Measurements from ENCODE around the gene ING1.

ING1 gene

DNA sequence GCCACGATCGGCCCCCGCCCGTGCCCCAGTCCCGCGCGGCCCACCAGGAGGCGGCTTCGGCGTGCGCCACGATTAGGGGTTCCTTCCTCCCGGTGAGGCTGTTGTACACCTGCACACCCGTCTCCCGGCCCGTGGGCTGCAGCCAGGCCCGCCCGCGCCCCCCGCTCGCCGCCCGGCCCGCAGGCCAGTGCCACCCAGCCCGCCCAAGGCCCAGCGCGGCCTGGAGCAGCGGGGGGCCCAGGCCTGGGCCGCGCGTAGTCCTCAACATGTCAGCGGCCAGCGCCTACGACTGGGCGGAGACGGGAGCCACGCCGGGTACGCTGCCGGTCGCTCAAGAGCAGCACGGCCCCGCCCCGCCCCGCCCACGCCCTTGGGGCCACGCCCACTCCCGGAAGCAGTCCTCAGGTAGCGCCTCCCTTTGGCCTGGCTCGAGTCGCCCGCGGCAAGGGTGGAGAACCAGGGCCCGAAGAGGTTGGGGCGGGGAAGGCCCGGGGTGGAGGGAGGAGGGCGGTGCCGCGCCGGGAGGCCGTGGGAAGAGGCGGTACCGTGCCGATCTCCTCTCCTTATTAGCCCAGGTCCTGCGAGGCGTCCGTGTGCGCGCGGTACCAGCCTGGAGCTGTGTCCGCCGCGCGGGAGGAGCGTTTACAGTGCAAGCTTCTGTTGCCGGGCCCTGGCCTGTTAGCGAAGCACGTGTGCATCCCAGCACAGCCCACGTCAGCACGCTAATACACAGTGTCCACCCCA, 7.5 kb upstream of the ING1 start, which contains the start of gene CARS2:
Gene CARS2, minus strand, starts transcription at position 291 of the 744 bp plus-strand sequence. Its CDS starts 23 bp downstream, at position 268.
- peaks cover 9 to 33% of the 10 kb centered on the region in 2 experiments for H3K36me3 ChIP-seq (ENCODE audit: control insufficient read depth in 1 of 2, insufficient read depth in 2 of 2, low read depth in 1 of 2, low read length in 2 of 2)
- H3K79me1 ChIP-seq (replicated peaks; ENCODE audit: low read length, poor library complexity, severe bottlenecking) = peaks cover 17% of the 10 kb centered on the region
- H2AK5ac ChIP-seq (ENCODE audit: low read length, severe bottlenecking) = peak within 1 kb of the TSS; percentile 58
- H3K27ac ChIP-seq (ENCODE audit: low read length, poor library complexity, severe bottlenecking) = peak within 1 kb of the TSS; percentile 88
- H2BK120ac ChIP-seq (ENCODE audit: low read depth, low read length) = peak within 1 kb of the TSS; percentile 46
- H3K4me1 ChIP-seq (ENCODE audit: control insufficient read depth, insufficient read depth, low read depth, low read length) = peaks cover 20% of the 10 kb centered on the region
- peak within 1 kb of the TSS; percentile 46 for H2BK5ac ChIP-seq (ENCODE audit: low read depth, low read length, poor library complexity, severe bottlenecking)
- peak within 1 kb of the TSS; percentile 75 to 97 for H3K4ac ChIP-seq (ENCODE audit: low read depth in 1 of 2, low read length in 2 of 2)
- no peaks in the 10 kb centered on the region for H3K27me3 ChIP-seq (ENCODE audit: control insufficient read depth in 1 of 2, insufficient read depth in 1 of 2, low read length in 2 of 2)
- H3K14ac ChIP-seq (ENCODE audit: low read length in 2 of 2) = peak within 1 kb of the TSS in 1 of 2 experiments; percentile 97
- H3K9ac ChIP-seq (ENCODE audit: low read length) = peak within 1 kb of the TSS; percentile 96
- under 1% methylated on average over 65 of the region's 80 CpGs for WGBS
- H2BK15ac ChIP-seq (ENCODE audit: low read depth, poor library complexity, severe bottlenecking) = peak within 1 kb of the TSS; percentile 76
- peak within 1 kb of the TSS in 1 of 2 experiments; percentile 82 for H2BK12ac ChIP-seq (ENCODE audit: low read length in 2 of 2)
- peak; percentile 97 for DNase-seq
- peak within 1 kb of the TSS; percentile 92 for H4K8ac ChIP-seq (ENCODE audit: low read length)
- peak within 1 kb of the TSS; percentile 90 to 94 for H3K18ac ChIP-seq (ENCODE audit: low read depth in 1 of 2, low read length in 2 of 2)
- H4K91ac ChIP-seq (ENCODE audit: low read length) = peak within 1 kb of the TSS; percentile 76
- H3K4me3 ChIP-seq (ENCODE audit: insufficient read depth in 1 of 2, low read depth in 1 of 2, low read length in 2 of 2) = peak within 1 kb of the TSS; percentile 80 to 90
- H3K23ac ChIP-seq (ENCODE audit: low read length in 2 of 2) = peak within 1 kb of the TSS; percentile 72 to 91
- peak within 1 kb of the TSS; percentile 87 for H3K4me2 ChIP-seq (ENCODE audit: low read length, poor library complexity, severe bottlenecking)
- peak within 1 kb of the TSS; percentile 74 for H2AFZ ChIP-seq (ENCODE audit: low read depth, low read length)
- no peaks in the 10 kb centered on the region for H3K9me3 ChIP-seq (ENCODE audit: control insufficient read depth, low read length)

- Histone ChIP-seq H2AK5ac (ENCODE audit: low read length, severe bottlenecking) (no peak overlapping the region), H3K27ac (ENCODE audit: low read length, poor library complexity, severe bottlenecking) (peak overlapping the region; percentile 51), H3K9me3 (ENCODE audit: control insufficient read depth, low read length) (no peaks in the 10 kb centered on the region), H3K27me3 (ENCODE audit: control insufficient read depth in 1 of 2, insufficient read depth in 1 of 2, low read length in 2 of 2) (no peaks in the 10 kb centered on the region), H3K79me1 (replicated peaks; ENCODE audit: low read length, poor library complexity, severe bottlenecking) (peaks cover 15% of the 10 kb centered on the region), H3K4me2 (ENCODE audit: low read length, poor library complexity, severe bottlenecking) (peak overlapping the region; percentile 72), H2BK120ac (ENCODE audit: low read depth, low read length) (no peak overlapping the region), H3K9ac (ENCODE audit: low read length) (peak overlapping the region; percentile 83), H2BK12ac (ENCODE audit: low read length in 2 of 2) (peak overlapping the region in 1 of 2 experiments; percentile 4), H3K4me3 (ENCODE audit: insufficient read depth in 1 of 2, low read depth in 1 of 2, low read length in 2 of 2) (peak overlapping the region; percentile 56 to 80), H3K4me1 (ENCODE audit: control insufficient read depth, insufficient read depth, low read depth, low read length) (peaks cover 22% of the 10 kb centered on the region), H4K8ac (ENCODE audit: low read length) (peak overlapping the region; percentile 82), H3K4ac (ENCODE audit: low read depth in 1 of 2, low read length in 2 of 2) (peak overlapping the region in 1 of 2 experiments; percentile 18), H2BK5ac (ENCODE audit: low read depth, low read length, poor library complexity, severe bottlenecking) (no peak overlapping the region), H4K91ac (ENCODE audit: low read length) (peak overlapping the region; percentile 76), H3K36me3 (ENCODE audit: control insufficient read depth in 1 of 2, insufficient read depth in 2 of 2, low read depth in 1 of 2, low read length in 2 of 2) (peaks cover 9 to 25% of the 10 kb centered on the region in 2 experiments), H3K18ac (ENCODE audit: low read depth in 1 of 2, low read length in 2 of 2) (peak overlapping the region; percentile 63 to 91), H3K14ac (ENCODE audit: low read length in 2 of 2) (peak overlapping the region in 1 of 2 experiments; percentile 59), H2AFZ (ENCODE audit: low read depth, low read length) (peak overlapping the region; percentile 51), H2BK15ac (ENCODE audit: low read depth, poor library complexity, severe bottlenecking) (no peak overlapping the region), H3K23ac (ENCODE audit: low read length in 2 of 2) (no peak overlapping the region)
- DNase-seq = no peak
- 71% methylated on average over 8 of the region's 8 CpGs for WGBS
These were observed 6.7 kb upstream of the ING1 start for GRCh38 chr13:110706570-110707372.

DNA sequence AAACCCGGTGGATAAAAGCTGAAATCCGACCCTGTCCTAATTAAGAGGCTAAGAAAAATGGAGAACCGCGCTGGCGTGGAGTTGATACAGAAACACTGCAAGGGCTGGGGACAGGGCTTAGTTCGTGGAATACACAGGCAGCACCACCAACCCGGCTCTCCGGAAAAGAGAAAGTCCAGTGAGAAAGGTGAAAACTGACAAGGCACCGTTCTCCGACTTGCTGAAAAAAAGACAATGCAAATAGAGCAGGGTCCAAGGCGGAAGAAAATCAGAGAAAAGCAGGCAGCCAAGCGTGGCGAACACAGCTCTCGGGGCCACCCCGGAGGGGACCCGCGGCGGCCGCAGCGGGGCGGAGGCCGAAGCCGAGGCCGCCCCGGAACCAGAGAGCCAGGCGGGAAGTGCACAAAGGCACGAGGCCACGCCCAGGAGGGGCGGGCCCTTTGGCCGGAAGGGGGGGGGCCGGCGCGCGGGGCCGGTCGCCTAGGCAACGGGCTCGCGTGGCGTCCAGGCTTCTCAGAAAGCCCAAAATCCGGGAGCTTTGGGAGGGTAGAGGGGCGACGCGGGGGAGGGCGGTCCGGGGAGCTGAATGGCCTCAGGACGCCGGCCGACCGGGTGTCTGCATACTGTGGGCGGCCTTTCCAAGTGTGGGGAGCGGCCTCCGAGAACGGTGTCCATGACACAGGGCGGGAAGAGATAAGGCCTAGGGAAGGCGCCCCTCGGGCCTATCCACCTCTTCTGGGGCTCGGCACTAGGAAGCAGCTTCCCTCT, 1.2 kb upstream of the ING1 start:
- peak overlapping the region; percentile 95 for H2BK5ac ChIP-seq (ENCODE audit: low read depth, low read length, poor library complexity, severe bottlenecking)
- no peaks in the 10 kb centered on the region for H3K36me3 ChIP-seq (ENCODE audit: control insufficient read depth in 1 of 2, insufficient read depth in 2 of 2, low read depth in 1 of 2, low read length in 2 of 2)
- peak overlapping the region; percentile 77 to 89 for H3K4me3 ChIP-seq (ENCODE audit: insufficient read depth in 1 of 2, low read depth in 1 of 2, low read length in 2 of 2)
- no peaks in the 10 kb centered on the region for H3K79me1 ChIP-seq (replicated peaks; ENCODE audit: low read length, poor library complexity, severe bottlenecking)
- peak overlapping the region; percentile 88 for H3K4me2 ChIP-seq (ENCODE audit: low read length, poor library complexity, severe bottlenecking)
- H3K9ac ChIP-seq (ENCODE audit: low read length) = peak overlapping the region; percentile 100
- peak overlapping the region; percentile 62 for H2BK15ac ChIP-seq (ENCODE audit: low read depth, poor library complexity, severe bottlenecking)
- peak overlapping the region; percentile 86 for H2BK120ac ChIP-seq (ENCODE audit: low read depth, low read length)
- whole genome bisulfite sequencing = under 1% methylated on average over 51 of the region's 58 CpGs
- peak overlapping the region; percentile 94 to 99 for H3K18ac ChIP-seq (ENCODE audit: low read depth in 1 of 2, low read length in 2 of 2)
- H3K27ac ChIP-seq (ENCODE audit: low read length, poor library complexity, severe bottlenecking) = peak overlapping the region; percentile 98
- H2BK12ac ChIP-seq (ENCODE audit: low read length in 2 of 2) = peak overlapping the region in 1 of 2 experiments; percentile 67
- H3K4ac ChIP-seq (ENCODE audit: low read depth in 1 of 2, low read length in 2 of 2) = peak overlapping the region; percentile 78 to 99
- peak; percentile 90 for DNase-seq
- peak overlapping the region; percentile 89 for H4K91ac ChIP-seq (ENCODE audit: low read length)
- no peak overlapping the region for H2AFZ ChIP-seq (ENCODE audit: low read depth, low read length)
- peak overlapping the region in 1 of 2 experiments; percentile 86 for H3K14ac ChIP-seq (ENCODE audit: low read length in 2 of 2)
- H3K4me1 ChIP-seq (ENCODE audit: control insufficient read depth, insufficient read depth, low read depth, low read length) = peaks cover 2% of the 10 kb centered on the region
- no peaks in the 10 kb centered on the region for H3K27me3 ChIP-seq (ENCODE audit: control insufficient read depth in 1 of 2, insufficient read depth in 1 of 2, low read length in 2 of 2)
- H3K23ac ChIP-seq (ENCODE audit: low read length in 2 of 2) = no peak overlapping the region
- no peaks in the 10 kb centered on the region for H3K9me3 ChIP-seq (ENCODE audit: control insufficient read depth, low read length)
- peak overlapping the region; percentile 67 for H2AK5ac ChIP-seq (ENCODE audit: low read length, severe bottlenecking)
- H4K8ac ChIP-seq (ENCODE audit: low read length) = peak overlapping the region; percentile 88

Measured in mesenchymal stem cell (in vitro differentiated cells and primary cell).